ENCODE data around the gene PRDX5. TPM values are rescaled to one million over a fixed set of nuclear protein-coding genes. Genes with fewer than 3 reads are reported as not detected.

PRDX5 gene
- total and polyA plus RNA-seq, 10 of the 15 experiments (the other 5 are each of a cell fraction or from before 2014, with no cell fraction given) = 95.7 to 406 (median 240) TPM

DNA sequence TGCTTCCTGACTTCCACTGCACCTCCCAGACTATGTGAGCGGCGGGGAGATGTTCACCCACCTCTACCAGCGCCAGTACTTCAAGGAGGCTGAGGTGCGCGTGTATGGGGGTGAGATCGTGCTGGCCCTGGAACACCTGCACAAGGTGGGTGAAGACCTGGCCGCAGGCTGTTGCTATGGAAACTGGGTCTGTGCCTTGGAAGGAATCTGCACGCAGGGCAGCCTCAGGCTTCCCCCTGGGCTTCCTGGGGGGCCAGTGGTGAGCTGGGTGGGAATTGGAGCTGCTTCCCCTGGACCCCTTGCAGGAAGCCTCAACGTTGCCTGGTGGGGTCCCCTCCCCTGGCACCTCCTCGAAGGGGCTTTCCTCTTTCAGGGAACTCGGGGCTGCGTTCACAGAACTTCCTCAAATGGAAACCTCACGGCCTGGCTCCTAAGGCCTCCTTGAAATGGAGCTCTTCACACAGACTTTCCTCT lies 42.6 kb downstream of the PRDX5 start:
- ATAC-seq (peak; percentile 13), DNase-seq (ENCODE audit: low read depth, low spot score) (no peak), FAIRE-seq (no peak)
- in situ Hi-C loops (cut with MboI) = no loop called here
- H3K4me3 ChIP-seq = peak overlapping the region; percentile 69
- WGBS (ENCODE audit: insufficient coverage, insufficient replicate concordance, low lambda C conversion rate, missing lambda C conversion rate) = 29% methylated on average over 13 of the region's 13 CpGs
- no peaks in the 10 kb centered on the region for H3K27me3 ChIP-seq (replicated peaks in 1 of 2; ENCODE audit: control insufficient read depth in 2 of 2, insufficient read depth in 2 of 2, low read length in 1 of 2)
- H3K27ac ChIP-seq (ENCODE audit: control insufficient read depth, insufficient read depth) = peak overlapping the region; percentile 65
- no peaks in the 10 kb centered on the region; the same call in 2 of the 3 replicates for H3K9me3 ChIP-seq (replicated peaks; ENCODE audit: control insufficient read depth, insufficient read depth, low read length)
- peak overlapping the region; percentile 53 for H2AFZ ChIP-seq (ENCODE audit: control insufficient read depth, low read depth, low read length)
- BruUV-seq (replicated peaks) = no TSS peak
- intact Hi-C loops (cut with micrococcal nuclease; ENCODE audit: unreplicated experiment) = no loop called here
- H3K9ac ChIP-seq (ENCODE audit: control insufficient read depth, insufficient read depth, low read length) = peak overlapping the region; percentile 58
- peaks cover 36% of the 10 kb centered on the region for H3K4me1 ChIP-seq (ENCODE audit: control insufficient read depth, insufficient read depth, low read length)
- CTCF ChIA-PET = interaction anchor here (0.5 to 3.4 kb wide), 16 partner anchors 16 to 328 kb away, joined by 3 to 31 read pairs (median 4); partner anchors contain the start of genes CCDC88B, PRDX5 and TRMT112
- POLR2A ChIA-PET = interaction anchor here (0.5 to 2.5 kb wide), 7 partner anchors 12 to 884 kb away, joined by 3 to 14 read pairs (median 3); partner anchors contain the start of genes ESRRA, PRDX5 and TRMT112
- H3K4me2 ChIP-seq (ENCODE audit: control insufficient read depth, insufficient read depth) = peak overlapping the region; percentile 96
- TF ChIP-seq RUNX3 (IDR thresholded peaks at IDR 0.05; ENCODE audit: low read length) (peak; percentile 7; the same call in 1 of the 2 replicates), MXI1 (IDR thresholded peaks at IDR 0.05; ENCODE audit: low read depth, low read length) (no peak), NFIC (IDR thresholded peaks at IDR 0.05; ENCODE audit: low read depth, low read length) (no peak), BMI1 (IDR thresholded peaks at IDR 0.05; ENCODE audit: borderline replicate concordance) (peak; percentile 72; the same call in 1 of the 2 replicates)
- TF ChIP-seq, protein P1, sequence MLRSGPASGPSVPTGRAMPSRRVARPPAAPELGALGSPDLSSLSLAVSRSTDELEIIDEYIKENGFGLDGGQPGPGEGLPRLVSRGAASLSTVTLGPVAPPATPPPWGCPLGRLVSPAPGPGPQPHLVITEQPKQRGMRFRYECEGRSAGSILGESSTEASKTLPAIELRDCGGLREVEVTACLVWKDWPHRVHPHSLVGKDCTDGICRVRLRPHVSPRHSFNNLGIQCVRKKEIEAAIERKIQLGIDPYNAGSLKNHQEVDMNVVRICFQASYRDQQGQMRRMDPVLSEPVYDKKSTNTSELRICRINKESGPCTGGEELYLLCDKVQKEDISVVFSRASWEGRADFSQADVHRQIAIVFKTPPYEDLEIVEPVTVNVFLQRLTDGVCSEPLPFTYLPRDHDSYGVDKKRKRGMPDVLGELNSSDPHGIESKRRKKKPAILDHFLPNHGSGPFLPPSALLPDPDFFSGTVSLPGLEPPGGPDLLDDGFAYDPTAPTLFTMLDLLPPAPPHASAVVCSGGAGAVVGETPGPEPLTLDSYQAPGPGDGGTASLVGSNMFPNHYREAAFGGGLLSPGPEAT (IDR thresholded peaks at IDR 0.05; ENCODE audit: low read depth) = 0 out of 2 replicates have a peak, but pooled peaks have one; percentile 38
- no peaks in the 10 kb centered on the region for H4K20me1 ChIP-seq (ENCODE audit: control insufficient read depth, insufficient read depth)
- SMC1A ChIA-PET (ENCODE audit: uncharacterized antibody, unreplicated experiment) = interaction anchor here (0.7 to 2.3 kb wide), 8 partner anchors 15 to 293 kb away, joined by 3 to 13 read pairs (median 4); partner anchors contain the start of genes PRDX5 and TRMT112
- H3K36me3 ChIP-seq (ENCODE audit: control insufficient read depth in 2 of 2, insufficient read depth in 2 of 2, low read length in 1 of 2) = peaks cover 5 to 11% of the 10 kb centered on the region in 2 experiments; a peak in 3 of 4 replicates
- peaks cover 21% of the 10 kb centered on the region for H3K79me2 ChIP-seq (ENCODE audit: control insufficient read depth, insufficient read depth, low read length)
- RAD21 ChIA-PET (ENCODE audit: unreplicated experiment) = interaction anchor here (0.6 to 9.7 kb wide), 7 partner anchors 14 to 1685 kb away, joined by 3 to 176 read pairs (median 4); partner anchors contain the start of genes PRDX5 and TRMT112

Measured in GM12878 (cell line).